ENCODE data around the gene RALA.

GRCh38 chr7:39606941-39607340 lies 16.4 kb upstream of the RALA start:
- TF ChIP-seq POLR2A (IDR thresholded peaks at IDR 0.05), result no peak
- TF ChIP-seq CTCF (IDR thresholded peaks at IDR 0.05), result no peak

All from lower leg skin (tissue), 3 donors.